ENCODE results near the gene OSBPL2. TPM values are rescaled to one million over a fixed set of nuclear protein-coding genes. Genes with fewer than 3 reads are reported as not detected.

The OSBPL2 gene
- total RNA-seq, 4 donors from 2014 or later: 36.6 to 57.3 (median 46.7) TPM

GRCh38 chr20:62228982-62229545, 9.3 kb upstream of the OSBPL2 start:
- 73 to 77% methylated on average over 7 of the region's 7 CpGs for WGBS, 2 donors (ENCODE audit: low coverage in 1 of 2)
- Histone ChIP-seq H3K27ac (no peak overlapping the region), H3K27me3 (peaks cover 95% of the 10 kb centered on the region), H3K4me3 (no peak overlapping the region), H3K9me3 (no peaks in the 10 kb centered on the region), H3K4me1 (no peaks in the 10 kb centered on the region), H3K36me3 (no peaks in the 10 kb centered on the region)
- ATAC-seq: no peak
- TF ChIP-seq POLR2A (IDR thresholded peaks at IDR 0.05) (no peak), EP300 (IDR thresholded peaks at IDR 0.05) (no peak), CTCF (IDR thresholded peaks at IDR 0.05) (no peak), POLR2AphosphoS5 (IDR thresholded peaks at IDR 0.05) (no peak)

- Histone ChIP-seq H3K27me3 (peaks cover 94% of the 10 kb centered on the region), H3K36me3 (no peaks in the 10 kb centered on the region), H3K4me1 (no peaks in the 10 kb centered on the region), H3K9me3 (no peaks in the 10 kb centered on the region), H3K4me3 (no peak overlapping the region), H3K27ac (no peak overlapping the region)
- 57 to 74% methylated on average over 4 of the region's 4 CpGs for WGBS, 2 donors (ENCODE audit: low coverage in 1 of 2)
- TF ChIP-seq EP300 (IDR thresholded peaks at IDR 0.05): no peak
- TF ChIP-seq CTCF (IDR thresholded peaks at IDR 0.05): no peak
- no peak for TF ChIP-seq POLR2A (IDR thresholded peaks at IDR 0.05)
- no peak for TF ChIP-seq POLR2AphosphoS5 (IDR thresholded peaks at IDR 0.05)
- ATAC-seq: no peak
These were observed 8.7 kb upstream of the OSBPL2 start for GRCh38 chr20:62229667-62230066.

- Histone ChIP-seq H3K4me3 (no peak overlapping the region), H3K4me1 (no peaks in the 10 kb centered on the region), H3K36me3 (no peaks in the 10 kb centered on the region), H3K27ac (no peak overlapping the region), H3K9me3 (no peaks in the 10 kb centered on the region), H3K27me3 (peaks cover 88% of the 10 kb centered on the region)
- no peak for TF ChIP-seq CTCF (IDR thresholded peaks at IDR 0.05)
- TF ChIP-seq POLR2A (IDR thresholded peaks at IDR 0.05): no peak
- no peak for TF ChIP-seq POLR2AphosphoS5 (IDR thresholded peaks at IDR 0.05)
- TF ChIP-seq EP300 (IDR thresholded peaks at IDR 0.05): no peak
- no peak for ATAC-seq
- 88 to 90% methylated on average over 2 of the region's 2 CpGs for WGBS, 2 donors (ENCODE audit: low coverage in 1 of 2)
These were observed 8.0 kb upstream of the OSBPL2 start for GRCh38 chr20:62230276-62230675.

- H3K36me3 ChIP-seq: no peaks in the 10 kb centered on the region
- ATAC-seq: no peak
- H3K4me1 ChIP-seq: no peaks in the 10 kb centered on the region
- H3K27ac ChIP-seq: no peak overlapping the region
- H3K4me3 ChIP-seq: no peak overlapping the region
- H3K27me3 ChIP-seq: peaks cover 84% of the 10 kb centered on the region
- WGBS, 2 donors (ENCODE audit: low coverage in 1 of 2): 83 to 100% methylated on average over 1 of the region's 10 CpGs
- peak in 1 of 2 donors; percentile 9 for TF ChIP-seq POLR2A (IDR thresholded peaks at IDR 0.05)
- no peak for TF ChIP-seq CTCF (IDR thresholded peaks at IDR 0.05)
- no peaks in the 10 kb centered on the region for H3K9me3 ChIP-seq
These were observed 7.6 kb upstream of the OSBPL2 start for GRCh38 chr20:62230696-62231095.

- Histone ChIP-seq H3K4me3 (no peak overlapping the region), H3K27ac (no peak overlapping the region), H3K9me3 (no peaks in the 10 kb centered on the region), H3K27me3 (peaks cover 78% of the 10 kb centered on the region), H3K4me1 (no peaks in the 10 kb centered on the region), H3K36me3 (no peaks in the 10 kb centered on the region)
- no CpG with 5 or more reads among the region's 6 CpGs for WGBS, 2 donors (ENCODE audit: low coverage in 1 of 2)
- ATAC-seq: no peak
- TF ChIP-seq POLR2AphosphoS5 (IDR thresholded peaks at IDR 0.05) (no peak), POLR2A (IDR thresholded peaks at IDR 0.05) (no peak), CTCF (IDR thresholded peaks at IDR 0.05) (no peak), EP300 (IDR thresholded peaks at IDR 0.05) (no peak)
These were observed 7.0 kb upstream of the OSBPL2 start for GRCh38 chr20:62231292-62231691.
